ENCODE measurements around the gene IFNAR2.
"Not testable (repeated sequence)": the region's sequence is repeated elsewhere in the genome, so short reads cannot be mapped to it uniquely, and the experiment has no call there.

DNA sequence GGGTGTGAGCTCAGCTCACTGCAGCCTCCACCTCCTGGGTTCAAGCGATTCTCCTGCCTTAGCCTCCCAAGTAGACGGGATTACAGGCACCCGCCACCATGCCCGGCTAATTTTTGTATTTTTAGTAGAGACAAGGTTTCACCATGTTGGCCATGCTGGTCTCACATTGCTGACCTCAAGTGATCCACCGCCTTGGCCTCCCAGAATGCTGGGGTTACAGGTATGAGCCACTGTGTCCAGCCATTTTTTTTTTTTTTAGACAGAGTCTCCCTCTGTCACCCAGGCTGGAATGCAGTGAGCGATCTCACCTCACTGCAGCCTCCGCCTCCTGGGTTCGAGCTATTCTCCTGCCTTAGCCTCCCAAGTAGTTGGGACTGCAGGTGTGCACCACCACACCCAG is 13.1 kb downstream of the IFNAR2 start:
- TF ChIP-seq, protein P1, sequence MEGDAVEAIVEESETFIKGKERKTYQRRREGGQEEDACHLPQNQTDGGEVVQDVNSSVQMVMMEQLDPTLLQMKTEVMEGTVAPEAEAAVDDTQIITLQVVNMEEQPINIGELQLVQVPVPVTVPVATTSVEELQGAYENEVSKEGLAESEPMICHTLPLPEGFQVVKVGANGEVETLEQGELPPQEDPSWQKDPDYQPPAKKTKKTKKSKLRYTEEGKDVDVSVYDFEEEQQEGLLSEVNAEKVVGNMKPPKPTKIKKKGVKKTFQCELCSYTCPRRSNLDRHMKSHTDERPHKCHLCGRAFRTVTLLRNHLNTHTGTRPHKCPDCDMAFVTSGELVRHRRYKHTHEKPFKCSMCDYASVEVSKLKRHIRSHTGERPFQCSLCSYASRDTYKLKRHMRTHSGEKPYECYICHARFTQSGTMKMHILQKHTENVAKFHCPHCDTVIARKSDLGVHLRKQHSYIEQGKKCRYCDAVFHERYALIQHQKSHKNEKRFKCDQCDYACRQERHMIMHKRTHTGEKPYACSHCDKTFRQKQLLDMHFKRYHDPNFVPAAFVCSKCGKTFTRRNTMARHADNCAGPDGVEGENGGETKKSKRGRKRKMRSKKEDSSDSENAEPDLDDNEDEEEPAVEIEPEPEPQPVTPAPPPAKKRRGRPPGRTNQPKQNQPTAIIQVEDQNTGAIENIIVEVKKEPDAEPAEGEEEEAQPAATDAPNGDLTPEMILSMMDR (conservative IDR thresholded peaks at IDR 0.05 in 1 of 2, IDR thresholded peaks at IDR 0.05 in 1 of 2; ENCODE audit: low read depth in 1 of 2, low read length in 2 of 2) = not testable (repeated sequence)
- not testable (repeated sequence) for TF ChIP-seq EZH2 (IDR thresholded peaks at IDR 0.05; ENCODE audit: low read length, missing control alignments)

Data from fibroblast of lung (primary cell).